A549 (cell line): ENCODE results near the gene PAPPA2.

Experiments used
- BHLHE40 ChIP-seq: IDR thresholded peaks from 2 replicates; pipeline ENCODE4 v1.6.1; 2012; ENCODE audit warnings: low read depth, low read length, inconsistent platforms
- CTCF ChIP-seq: fragments of >200 bp; sonication (Bioruptor Twin); formaldehyde crosslinking; IDR thresholded peaks from 3 replicates; pipeline ENCODE4 v1.5.1; 2016
- MAX ChIP-seq: IDR thresholded peaks from 2 replicates; pipeline ENCODE4 v1.6.1; 2012
- REST ChIP-seq: fragments of 200-600 bp; sonication (generic); IDR thresholded peaks from 2 replicates; pipeline ENCODE4 v1.6.1; 2016; ENCODE audit warnings: antibody characterized with exemption, mild to moderate bottlenecking, moderate library complexity
- RNF2 ChIP-seq: fragments of 200-600 bp; sonication (generic); IDR thresholded peaks from 2 replicates; pipeline ENCODE4 v1.6.1; 2016; ENCODE audit warnings: low read depth, mild to moderate bottlenecking, antibody characterized with exemption, moderate library complexity, borderline replicate concordance

- TF ChIP-seq CTCF: no peak
- TF ChIP-seq RNF2: no peak
- no peak for TF ChIP-seq BHLHE40
- TF ChIP-seq REST: no peak
- no peak for TF ChIP-seq MAX
Observed at GRCh38 chr1:176595217-176595616, 132.2 kb downstream of the PAPPA2 start.
